Tibial nerve (tissue), 4 donors: Measurements from ENCODE around the gene AKT1.

ENCODE experiments used
- EP300 ChIP-seq, 2 donors: sonication (generic); formaldehyde crosslinking; IDR thresholded peaks; one replicate each; pipeline ENCODE4 v1.6.1; 2017; ENCODE audit warnings: antibody characterized with exemption in 2 of 2, mild to moderate bottlenecking in 1 of 2
- POLR2A ChIP-seq, 2 donors: fragments of 450-650 bp; IDR thresholded peaks; one replicate each; pipeline ENCODE4 v1.6.1; 2017; ENCODE audit warnings: antibody characterized with exemption in 2 of 2, mild to moderate bottlenecking in 2 of 2, moderate library complexity in 2 of 2
- TF ChIP-seq, protein P1 (sequence below), 5 experiments: fragments of 200-600 bp in 3 of 5; fragments of 450-650 bp in 2 of 5; sonication (generic) in 3 of 5; IDR thresholded peaks; one replicate each; pipeline ENCODE4 v1.5.1; 2016 to 2019; ENCODE audit warnings: antibody characterized with exemption in 5 of 5, mild to moderate bottlenecking in 3 of 5, moderate library complexity in 2 of 5

DNA sequence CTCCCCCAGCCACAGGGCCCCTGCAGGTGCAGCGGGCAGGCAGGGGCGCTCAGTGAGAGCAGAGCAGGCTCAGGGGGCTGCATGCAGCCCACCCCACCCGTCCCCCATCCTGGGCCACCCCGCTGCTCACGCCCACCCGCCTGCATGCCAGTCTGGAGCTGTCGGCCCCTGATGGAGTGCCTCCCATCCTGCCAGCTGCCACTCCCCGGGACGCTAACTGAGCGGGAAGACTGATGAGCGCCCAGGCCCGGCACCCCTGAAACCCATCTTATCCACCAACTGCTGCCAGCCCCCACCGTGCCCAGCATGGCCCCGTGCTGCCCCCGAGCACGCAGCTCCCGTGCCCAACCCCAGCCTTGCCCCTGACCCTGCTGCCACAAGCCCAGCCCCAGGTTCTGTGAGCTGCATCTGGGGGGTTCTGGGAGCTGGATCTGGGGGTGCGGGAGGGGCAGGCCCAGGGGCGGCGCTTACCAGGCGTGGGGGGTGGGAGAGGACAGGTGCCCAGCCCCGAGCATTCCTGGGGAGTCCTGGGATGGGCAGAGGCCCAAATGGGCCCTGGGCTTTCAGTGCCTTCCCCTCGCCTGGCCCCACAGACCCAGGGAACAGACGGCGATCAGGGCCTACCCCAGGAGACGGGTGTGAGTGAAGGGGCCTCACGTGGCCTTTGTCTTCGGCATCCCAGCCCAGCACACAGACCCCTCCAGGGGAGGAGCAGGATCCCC, 13.3 kb downstream of the AKT1 start:
- TF ChIP-seq, protein P1, sequence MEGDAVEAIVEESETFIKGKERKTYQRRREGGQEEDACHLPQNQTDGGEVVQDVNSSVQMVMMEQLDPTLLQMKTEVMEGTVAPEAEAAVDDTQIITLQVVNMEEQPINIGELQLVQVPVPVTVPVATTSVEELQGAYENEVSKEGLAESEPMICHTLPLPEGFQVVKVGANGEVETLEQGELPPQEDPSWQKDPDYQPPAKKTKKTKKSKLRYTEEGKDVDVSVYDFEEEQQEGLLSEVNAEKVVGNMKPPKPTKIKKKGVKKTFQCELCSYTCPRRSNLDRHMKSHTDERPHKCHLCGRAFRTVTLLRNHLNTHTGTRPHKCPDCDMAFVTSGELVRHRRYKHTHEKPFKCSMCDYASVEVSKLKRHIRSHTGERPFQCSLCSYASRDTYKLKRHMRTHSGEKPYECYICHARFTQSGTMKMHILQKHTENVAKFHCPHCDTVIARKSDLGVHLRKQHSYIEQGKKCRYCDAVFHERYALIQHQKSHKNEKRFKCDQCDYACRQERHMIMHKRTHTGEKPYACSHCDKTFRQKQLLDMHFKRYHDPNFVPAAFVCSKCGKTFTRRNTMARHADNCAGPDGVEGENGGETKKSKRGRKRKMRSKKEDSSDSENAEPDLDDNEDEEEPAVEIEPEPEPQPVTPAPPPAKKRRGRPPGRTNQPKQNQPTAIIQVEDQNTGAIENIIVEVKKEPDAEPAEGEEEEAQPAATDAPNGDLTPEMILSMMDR (IDR thresholded peaks at IDR 0.05), result no peak
- no peak for TF ChIP-seq POLR2A (IDR thresholded peaks at IDR 0.05)
- no peak for TF ChIP-seq EP300 (IDR thresholded peaks at IDR 0.05)
